Activated CD4-positive, alpha-beta T cell treated with anti-CD3 and anti-CD28 coated beads, Interleukin-2, Interleukin-4, amounts not matched to agents 100 ng/mL and 50 ng/mL, durations not matched to agents 16 hours and 8 hours (primary cell): ENCODE measurements around the gene SMIM13.

Experiments
- DNase-seq: peaks from one replicate; pipeline ENCODE4 v3.0.0-alpha.2; 2020; ENCODE audit warnings: low spot score

The SMIM13 gene

GRCh38 chr6:11093626-11094410 lies at the start of gene SMIM13:
SMIM13 (plus strand) TSS chr6:11093834; CDS start chr6:11094314, 480 bp downstream.
- peak; percentile 97 for DNase-seq

DNA sequence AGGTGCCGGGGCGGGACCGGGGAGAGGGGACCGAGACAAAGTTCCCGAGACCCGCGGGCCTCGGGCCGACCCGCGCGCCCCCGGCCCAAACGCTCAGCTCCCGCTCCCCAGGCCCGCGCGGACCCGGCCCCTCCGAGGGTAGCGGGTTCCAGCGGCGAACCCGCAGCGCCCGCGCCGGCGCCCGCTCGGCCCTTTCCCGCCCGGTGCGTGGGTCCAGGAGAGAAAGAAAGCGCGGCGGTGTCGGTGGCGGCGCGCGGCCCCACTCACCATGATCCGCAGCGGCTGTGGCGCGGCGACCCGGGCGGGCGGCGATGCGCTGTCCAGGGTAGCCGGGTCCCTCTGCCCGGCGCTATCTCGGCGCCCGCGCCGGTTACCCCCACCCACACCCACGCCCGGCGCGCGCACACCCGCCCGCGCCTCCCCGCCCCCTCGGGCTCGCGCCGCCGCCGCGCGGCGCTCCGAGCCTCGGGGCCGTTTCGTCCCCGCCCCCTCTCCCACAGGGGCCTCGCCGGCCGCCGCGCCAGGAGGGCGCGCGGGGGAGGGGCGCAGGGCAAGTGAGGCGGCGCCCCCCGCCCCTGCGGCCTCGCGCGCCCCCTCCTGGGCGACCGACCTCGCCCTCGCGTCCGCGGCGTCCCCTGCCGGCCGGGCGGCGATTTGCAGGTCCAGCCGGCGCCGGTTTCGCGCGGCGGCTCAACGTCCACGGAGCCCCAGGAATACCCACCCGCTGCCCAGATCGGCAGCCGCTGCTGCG lies 49.5 kb upstream of the SMIM13 start, which contains the start of gene ELOVL2:
Gene ELOVL2, minus strand, starts transcription at position 345 of the 751 bp plus-strand sequence. Its CDS starts 75 bp downstream, at position 270.
- peak; percentile 11 for DNase-seq

DNA sequence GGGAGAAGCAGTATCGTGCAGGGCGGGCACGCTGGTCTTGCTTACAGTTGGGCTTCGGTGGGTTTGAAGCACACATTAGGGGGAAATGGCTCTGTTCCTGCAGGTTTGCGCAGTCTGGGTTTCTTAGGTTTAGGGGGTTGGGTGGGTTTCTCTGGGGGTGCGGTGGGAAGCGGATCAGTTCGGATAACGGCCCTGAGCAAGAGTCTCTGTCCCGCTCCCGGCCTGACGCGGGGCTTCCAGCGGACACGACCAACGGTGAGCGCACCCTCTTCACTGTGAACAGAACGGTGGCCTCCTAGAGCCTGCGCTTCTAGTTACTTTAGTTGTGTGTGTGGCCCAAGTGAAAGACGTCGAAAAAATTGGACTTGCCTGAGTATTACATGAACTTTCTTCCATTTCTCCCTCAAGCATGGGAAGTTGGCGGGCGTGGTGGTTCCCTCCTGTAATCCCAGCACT lies 48.9 kb upstream of the SMIM13 start:
- no peak for DNase-seq

GRCh38 chr6:11050731-11051130 lies 42.9 kb upstream of the SMIM13 start:
- DNase-seq = no peak

DNA sequence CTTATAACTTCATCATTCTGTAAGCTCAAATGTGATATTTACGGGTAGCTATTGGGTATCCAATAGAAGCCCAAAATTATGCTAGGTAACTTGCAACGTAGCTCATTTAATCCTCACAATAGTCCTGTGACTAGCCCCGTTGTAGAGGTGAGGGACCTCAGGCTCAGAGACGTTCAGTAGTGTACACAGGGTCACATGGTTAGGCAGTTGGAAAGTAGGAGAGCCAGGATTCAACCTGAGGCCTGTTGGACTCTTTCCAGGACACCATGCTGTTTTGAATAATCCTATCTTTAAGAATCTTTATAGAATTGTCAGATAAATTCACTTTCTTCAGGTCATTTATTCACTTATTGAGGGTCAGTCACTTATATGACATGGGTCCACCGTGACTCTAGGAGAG lies 40.3 kb upstream of the SMIM13 start:
- DNase-seq = no peak

DNA sequence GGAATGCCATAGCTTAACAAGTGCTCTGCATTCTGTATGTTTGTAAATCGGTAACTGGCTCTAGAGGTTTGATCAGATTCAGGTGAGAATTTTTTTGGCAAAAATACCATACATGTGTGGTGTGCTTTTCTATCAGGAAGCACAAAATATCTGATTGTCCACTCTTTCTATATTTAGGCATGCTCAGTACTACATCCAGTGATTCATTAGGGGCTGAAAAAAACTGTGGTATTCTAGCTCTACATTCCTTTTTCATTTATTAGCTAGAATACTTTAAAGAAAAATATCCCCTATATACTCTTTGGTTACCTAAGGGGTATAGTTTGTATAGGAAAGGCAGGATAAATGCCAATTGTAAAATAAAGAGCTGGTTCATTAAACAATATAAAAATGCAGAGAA lies 38.9 kb upstream of the SMIM13 start:
- no peak for DNase-seq

GRCh38 chr6:11055127-11055627 lies 38.5 kb upstream of the SMIM13 start:
- no peak for DNase-seq

GRCh38 chr6:11056871-11057270 lies 36.8 kb upstream of the SMIM13 start:
- no peak for DNase-seq

GRCh38 chr6:11058406-11058805 lies 35.2 kb upstream of the SMIM13 start:
- no peak for DNase-seq

GRCh38 chr6:11062083-11062482 lies 31.6 kb upstream of the SMIM13 start:
- no peak for DNase-seq

DNA sequence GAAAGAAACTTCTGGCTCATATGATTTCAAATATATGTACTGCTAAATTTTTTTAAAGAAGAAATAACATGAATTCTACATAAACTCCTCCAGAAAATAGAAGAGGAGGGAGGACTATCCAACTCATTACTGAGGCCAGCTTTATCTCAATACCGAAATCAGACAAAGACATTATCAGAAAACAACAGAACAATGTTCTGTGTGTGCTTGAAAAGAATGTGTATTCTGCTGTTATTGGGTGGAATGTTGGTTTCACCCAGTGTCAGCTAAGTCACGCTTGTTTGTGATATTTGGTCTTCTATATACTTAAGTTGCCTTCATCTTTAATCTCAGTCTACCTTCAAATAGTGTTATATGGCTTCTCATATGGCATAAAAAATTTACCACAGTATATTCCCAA lies 30.9 kb upstream of the SMIM13 start:
- no peak for DNase-seq

DNA sequence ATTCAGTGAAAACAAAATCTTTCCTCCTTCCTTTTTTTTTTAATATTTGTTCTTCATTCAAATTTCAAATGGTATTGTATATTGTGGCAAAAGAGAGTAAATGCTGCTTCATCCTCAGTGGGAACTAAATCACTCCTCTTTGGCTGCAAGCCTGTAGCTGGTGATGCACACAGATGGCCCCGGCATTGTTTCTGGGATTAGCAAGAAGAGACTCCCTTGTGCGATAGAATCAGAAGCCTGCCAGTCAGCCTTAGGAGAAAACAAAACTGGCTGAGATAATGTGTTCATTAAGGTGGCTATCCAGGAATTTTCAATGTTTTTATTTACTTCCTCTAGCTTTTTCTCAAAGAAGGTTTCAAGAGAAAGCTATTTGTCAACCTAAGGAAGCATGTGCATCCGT lies 28.8 kb upstream of the SMIM13 start:
- no peak for DNase-seq

- no peak for DNase-seq
These were observed 28.0 kb upstream of the SMIM13 start for GRCh38 chr6:11065436-11066202.

DNA sequence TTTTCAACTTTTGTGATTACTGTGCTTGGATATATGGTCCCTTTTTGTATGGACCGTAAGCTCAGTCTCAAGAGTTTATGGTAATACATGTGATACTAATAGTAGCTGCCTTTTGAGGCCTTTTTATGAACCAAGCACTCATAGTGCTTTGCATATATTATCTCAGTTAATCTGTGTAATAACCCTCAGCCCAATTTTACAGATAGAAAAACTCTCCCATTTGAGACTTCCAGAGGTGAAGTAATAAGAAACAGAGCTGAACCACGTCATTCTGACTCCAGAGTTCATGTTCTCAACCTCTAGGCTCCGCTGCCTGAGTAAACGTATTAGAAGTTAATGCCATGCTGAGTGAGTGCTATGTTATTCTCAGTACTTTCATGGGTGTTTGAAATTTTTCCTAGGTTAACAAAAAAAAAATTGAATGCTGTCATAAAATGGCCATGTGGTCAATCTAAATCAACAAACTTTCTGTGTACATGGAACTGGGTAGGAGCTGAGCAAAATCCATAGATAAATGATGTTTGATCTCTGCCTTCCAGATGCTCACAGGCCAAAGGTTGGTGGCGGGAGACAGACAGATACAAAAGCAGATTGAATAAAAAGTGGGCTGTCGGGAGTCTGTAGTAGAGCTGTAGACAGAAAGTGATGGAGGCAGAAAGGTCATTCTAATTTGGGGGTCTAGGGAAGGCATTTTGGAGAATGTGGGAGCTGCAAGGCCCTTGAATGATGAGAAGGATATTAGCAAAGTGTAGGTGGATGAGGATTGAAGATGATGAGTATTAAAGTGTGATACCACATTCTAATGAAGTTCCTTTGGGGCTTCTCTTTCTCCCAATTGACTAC lies 26.9 kb upstream of the SMIM13 start:
- DNase-seq = no peak

GRCh38 chr6:11067348-11067747 lies 26.3 kb upstream of the SMIM13 start:
- no peak for DNase-seq

DNA sequence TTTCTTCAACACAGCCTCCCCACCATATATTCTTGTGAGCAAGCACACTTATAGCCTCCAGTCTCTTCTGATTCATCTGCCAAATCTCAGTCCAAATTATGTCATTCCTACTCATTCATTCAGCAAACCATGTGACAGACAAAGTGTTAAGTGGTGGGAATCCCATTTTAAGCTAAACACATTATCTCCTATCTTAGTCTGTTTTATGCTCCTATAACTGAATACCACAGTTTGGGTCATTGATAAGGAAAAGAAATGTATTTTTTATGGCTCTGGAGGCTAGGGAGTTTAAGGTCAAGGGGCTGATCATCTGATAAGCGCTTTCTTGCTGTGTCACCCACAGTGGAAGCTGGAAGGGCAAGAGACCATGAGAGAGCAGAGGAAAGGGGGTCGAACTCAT lies 23.9 kb upstream of the SMIM13 start:
- no peak for DNase-seq

- no peak for DNase-seq
These were observed 21.5 kb upstream of the SMIM13 start for GRCh38 chr6:11072101-11072500.

GRCh38 chr6:11076540-11076939 lies 17.1 kb upstream of the SMIM13 start:
- no peak for DNase-seq

GRCh38 chr6:11078266-11078665 lies 15.4 kb upstream of the SMIM13 start:
- DNase-seq = no peak

DNA sequence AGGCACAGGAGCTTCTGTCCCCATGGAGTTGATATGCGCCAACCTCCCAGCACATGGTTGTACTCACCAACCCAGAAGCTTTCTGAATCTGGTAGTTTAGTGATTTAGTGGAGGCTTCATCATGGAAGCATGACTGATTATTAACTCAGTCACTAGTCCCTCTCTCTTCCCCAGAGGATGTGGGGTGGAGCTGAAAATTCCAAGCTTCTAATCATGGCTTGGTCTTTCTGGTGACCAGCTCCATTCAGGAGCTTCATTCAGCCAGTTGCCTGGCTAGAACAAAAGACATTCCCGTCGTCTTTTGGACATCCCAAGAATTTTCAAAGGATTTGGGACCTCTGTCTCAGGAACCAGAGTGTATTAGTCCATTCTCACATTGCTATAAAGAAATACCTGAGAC lies 13.3 kb upstream of the SMIM13 start:
- no peak for DNase-seq

DNA sequence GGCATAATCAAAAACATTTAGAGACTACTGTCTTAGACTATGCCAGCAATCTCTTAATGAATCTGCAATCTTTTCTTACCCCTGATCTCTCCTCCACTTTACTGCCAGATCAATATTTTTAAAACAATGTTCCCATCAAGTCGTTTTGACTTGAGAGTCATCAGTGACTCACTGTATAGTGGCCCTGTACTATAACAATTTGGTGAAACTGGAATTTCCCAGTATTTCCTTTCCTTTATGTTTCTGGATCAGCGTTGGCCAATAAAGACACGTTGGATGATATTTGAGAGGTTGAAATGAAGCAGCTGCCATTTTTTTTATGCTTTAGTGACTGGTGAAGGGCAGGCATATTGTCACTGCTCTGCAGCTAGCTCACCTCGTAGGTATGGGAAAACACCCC lies 10.1 kb upstream of the SMIM13 start:
- DNase-seq = no peak
